H54 (cell line): ENCODE measurements around the gene TRIM40.

Source experiments
- DNase-seq: peaks from one replicate; pipeline ENCODE4 v3.0.0; 2011; ENCODE audit warnings: low spot score, mixed read lengths; ENCODE audit not compliant: insufficient read length
- FAIRE-seq: peaks from 3 replicates; lab custom pipeline; 2011; peaks lifted over from hg19 to GRCh38; lab: Jason Lieb, UNC
- POLR2A ChIP-seq: IDR thresholded peaks from 2 replicates; pipeline ENCODE4 v1.6.1; 2011; ENCODE audit warnings: low read depth, mild to moderate bottlenecking, low read length

Gene TRIM40

DNA sequence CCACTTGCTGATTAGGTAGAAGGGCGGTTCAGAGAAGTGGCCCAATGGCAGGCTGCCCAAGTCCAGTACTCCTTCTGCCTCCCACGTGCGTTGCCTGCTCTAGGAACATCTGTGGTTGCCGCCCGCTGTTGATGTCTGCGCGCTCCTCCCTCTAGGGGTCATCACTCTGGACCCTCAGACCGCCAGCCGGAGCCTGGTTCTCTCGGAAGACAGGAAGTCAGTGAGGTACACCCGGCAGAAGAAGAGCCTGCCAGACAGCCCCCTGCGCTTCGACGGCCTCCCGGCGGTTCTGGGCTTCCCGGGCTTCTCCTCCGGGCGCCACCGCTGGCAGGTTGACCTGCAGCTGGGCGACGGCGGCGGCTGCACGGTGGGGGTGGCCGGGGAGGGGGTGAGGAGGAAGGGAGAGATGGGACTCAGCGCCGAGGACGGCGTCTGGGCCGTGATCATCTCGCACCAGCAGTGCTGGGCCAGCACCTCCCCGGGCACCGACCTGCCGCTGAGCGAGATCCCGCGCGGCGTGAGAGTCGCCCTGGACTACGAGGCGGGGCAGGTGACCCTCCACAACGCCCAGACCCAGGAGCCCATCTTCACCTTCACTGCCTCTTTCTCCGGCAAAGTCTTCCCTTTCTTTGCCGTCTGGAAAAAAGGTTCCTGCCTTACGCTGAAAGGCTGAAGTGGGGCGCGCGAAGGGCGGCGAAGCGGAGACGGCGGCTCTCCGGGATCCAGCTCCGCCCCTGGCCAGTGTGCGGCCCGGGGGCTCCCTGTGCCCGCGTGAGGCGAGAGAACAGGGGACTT lies 35.9 kb downstream of the TRIM40 start:
- DNase-seq, result no peak
- TF ChIP-seq POLR2A, result no peak
- FAIRE-seq, result no peak

DNA sequence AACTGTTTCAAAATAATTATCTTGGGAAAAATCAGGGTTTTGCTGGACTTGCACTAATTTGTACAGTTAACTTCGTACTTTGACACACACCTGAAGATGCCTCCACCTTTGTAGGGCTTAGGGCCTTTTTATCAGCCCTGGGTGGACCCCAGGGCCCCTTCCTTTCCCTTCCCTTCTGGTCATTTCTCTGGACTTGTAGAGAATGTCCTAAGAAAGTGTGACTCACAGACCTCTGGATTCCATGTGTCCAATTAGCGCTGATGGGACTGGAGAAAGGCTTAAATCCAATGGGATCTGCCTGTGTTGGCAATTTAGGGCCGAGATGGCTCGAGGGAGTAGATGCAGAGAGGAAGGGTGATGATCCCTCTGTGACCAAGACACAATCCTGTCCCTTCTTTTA lies 36.7 kb downstream of the TRIM40 start:
- TF ChIP-seq POLR2A, result no peak
- FAIRE-seq, result no peak
- DNase-seq, result no peak

DNA sequence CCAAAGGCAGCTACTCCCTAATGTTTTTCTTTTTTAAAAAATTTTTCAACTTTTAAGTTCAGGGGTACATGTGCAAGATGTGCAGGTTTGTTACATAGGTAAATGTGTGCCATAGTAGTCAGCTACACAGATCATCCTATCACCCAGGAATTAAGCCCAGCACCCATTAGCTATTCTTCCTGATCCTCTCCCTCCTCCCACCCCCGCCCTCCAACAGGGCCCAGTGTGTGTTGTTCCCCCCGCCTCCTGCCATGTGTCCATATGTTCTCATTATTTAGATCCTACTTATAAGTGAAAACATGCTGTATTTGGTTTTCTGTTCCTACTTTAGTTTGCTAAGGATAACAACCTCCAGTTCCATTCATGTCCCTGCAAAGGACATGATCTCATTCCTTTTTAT lies 39.8 kb downstream of the TRIM40 start:
- no peak for DNase-seq
- no peak for TF ChIP-seq POLR2A
- no peak for FAIRE-seq

DNA sequence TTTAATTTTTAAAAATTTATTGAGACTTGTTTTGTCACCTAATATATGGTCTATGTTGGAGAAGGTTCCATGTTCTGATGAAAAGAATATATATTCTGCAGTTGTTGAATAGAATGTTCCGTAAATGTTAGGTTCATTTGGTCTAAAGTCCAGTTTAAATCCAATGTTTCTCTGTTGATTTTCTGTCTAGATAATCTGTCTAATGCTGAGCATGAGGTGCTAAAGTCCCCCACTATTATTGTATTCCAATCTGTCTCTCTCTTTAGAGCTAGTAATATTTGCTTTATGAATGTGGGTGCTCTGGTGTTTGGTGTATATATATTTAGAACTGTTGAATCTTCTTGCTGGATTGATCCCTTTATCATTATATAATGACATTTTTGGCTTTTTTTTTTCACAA lies 42.9 kb downstream of the TRIM40 start:
- no peak for TF ChIP-seq POLR2A
- DNase-seq (no peak), FAIRE-seq (no peak)

DNA sequence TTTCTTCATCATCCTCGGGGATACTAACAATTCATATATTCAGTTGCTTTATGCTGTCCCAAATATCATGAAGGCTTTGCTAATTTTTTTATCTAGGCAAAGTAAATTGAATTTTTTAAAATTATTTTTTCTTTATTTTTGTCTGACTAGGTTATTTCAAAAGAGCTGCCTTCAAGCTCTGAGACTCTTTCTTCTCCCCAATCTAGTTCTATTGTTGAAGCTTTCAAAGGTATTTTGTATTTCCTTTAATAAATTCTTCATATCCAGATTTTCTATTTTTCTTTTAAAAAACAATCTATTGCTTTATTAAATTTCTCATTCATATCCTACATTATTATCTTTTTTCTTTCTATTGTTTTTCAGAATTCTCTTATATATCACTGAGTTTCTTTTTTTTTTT lies 44.2 kb downstream of the TRIM40 start:
- no peak for DNase-seq
- TF ChIP-seq POLR2A, result no peak
- no peak for FAIRE-seq

DNA sequence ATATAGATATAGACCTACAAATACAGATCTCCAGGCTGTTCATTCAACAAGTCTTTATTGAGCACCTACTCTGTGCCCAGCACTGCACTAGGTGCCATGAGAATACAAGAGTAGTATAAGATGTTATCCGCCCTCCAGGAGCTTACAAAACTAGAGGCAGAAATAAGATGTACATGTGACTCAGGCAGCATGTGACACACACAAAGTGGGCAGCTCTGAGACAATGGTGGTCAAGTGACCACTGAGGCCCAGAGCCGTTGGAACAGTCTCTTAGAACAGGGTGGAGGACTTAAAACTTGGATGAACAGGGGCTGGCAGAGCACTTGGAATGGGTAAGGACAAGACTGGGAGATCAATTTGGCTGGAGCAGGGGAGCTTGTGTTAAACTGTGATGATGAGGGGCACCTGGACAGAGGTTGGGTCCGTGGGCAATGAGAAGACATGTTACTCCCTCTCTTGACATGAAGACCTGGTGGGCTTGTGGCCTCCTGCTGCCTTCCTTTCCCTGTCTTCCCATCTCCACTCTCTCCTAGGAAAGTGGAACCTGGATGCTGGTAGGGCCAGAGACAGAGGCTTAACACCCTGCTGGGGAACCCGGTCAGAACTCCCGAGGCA lies 48.6 kb downstream of the TRIM40 start:
- no peak for FAIRE-seq
- DNase-seq, result no peak
- no peak for TF ChIP-seq POLR2A

DNA sequence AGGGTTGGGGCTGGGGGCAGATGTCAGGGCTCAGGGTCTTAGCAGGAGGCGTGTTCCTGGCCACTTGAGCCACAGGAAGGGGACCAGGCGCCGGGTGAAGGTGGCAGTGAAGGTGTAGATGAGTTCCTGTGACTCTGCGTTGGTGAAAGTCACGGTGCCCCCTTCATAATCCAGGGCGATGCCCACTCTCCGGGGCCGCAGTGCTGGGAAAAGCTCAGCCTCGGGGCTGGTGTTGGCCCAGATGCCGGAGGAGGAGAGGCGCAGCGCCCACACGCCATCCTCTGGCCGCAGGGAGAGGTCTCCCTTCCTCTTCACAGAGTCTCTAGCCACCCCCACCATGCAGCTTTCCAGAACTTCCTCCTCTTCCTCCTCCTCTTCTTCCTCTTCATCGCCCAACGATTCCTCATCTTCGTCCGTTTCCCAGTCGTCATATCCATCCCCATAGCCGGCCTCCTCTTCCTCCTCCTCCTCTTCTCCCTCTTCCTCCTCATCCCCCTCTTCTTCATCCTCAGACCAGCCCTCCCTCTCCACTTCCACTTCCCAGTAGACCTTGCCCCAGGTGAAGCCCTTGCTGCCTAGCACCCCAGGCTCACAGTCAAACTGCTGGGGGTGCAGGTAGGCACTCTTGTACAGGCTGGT lies 50.0 kb downstream of the TRIM40 start:
- no peak for FAIRE-seq

DNA sequence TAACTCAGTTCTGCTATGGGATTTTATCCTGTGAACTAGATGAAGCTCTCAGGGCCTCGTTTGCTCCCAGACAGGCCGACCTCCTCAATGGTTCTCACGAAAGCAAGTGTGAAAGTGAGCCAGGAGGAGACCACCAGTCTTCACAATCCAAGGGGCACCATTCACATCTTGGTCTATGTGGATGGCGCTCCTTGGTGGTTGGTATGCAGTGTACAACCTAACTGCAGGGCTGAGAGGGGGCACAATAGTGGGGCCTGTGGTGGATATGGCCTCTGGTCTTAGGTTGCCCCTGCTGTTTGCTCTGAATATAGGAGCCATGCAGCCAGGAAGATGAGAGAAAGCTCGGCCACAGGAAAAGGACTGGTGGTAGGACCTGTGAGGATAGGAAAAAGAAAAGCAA lies 52.6 kb downstream of the TRIM40 start:
- no peak for TF ChIP-seq POLR2A
- FAIRE-seq, result no peak

More for the DNA sequence above, 50.0 kb downstream of the TRIM40 start:
- no peak for TF ChIP-seq POLR2A
- no peak for DNase-seq

DNA sequence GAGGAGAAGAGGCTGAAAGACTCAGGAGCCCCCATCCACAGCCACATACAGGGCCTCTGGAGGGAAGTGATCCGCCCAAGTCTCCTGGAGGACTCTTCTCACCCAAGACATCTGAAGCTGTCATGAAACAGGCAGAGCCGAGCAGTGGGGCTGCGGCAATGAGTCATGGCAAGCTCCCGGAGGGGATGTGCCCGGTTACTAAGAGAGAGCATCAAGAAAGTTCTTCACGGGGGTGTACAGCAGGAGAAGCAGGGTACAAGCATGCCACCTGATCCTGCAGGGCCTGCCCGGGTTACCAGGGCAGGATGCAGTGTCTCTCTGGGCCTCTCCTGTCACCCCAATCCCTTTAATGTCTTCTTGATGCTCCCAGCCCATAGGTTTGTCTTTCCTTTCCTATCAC lies 56.1 kb downstream of the TRIM40 start:
- TF ChIP-seq POLR2A, result no peak
- no peak for FAIRE-seq

More for the DNA sequence above, 52.6 kb downstream of the TRIM40 start:
- no peak for DNase-seq

DNA sequence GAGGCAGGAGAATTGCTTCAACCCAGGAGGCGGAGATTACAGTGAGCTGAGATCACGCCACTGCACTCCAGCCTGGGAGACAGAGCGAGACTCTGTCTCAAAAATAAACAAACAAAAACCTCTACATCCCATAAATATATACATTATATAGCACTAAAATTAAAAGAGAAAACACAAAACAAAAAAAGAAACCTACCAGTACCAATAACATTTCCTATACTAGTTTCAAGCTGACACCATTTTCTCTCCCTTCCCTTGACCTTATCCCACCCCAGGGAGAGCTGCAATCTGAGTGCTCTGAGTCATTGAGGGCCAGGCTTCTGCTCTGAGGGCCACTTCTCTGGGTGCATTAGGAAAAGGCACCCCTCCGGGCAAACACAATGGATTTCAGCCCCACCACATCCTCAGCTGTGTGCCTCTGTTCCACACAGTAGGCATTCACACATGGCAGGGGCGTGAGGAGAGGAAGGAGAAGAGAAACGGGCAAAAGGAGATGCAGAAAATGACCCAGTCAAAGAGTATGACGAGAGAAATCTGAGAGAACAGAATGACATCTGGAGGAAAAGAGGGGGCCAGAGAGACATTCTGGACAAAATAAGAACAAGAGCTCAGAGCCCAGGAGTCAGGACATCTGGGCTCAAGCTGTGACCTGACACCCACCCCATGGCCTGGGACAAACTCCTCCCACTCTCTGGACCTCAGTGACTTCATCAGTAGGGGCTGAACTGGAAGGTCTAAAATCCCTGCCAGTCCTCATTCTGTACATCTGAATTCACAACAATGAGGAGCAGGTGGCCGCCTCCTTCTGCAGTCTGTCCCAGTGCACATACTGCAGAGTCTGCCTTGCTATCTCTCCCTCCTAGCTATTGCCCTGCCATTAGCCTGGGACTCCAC lies 59.1 kb downstream of the TRIM40 start:
- no peak for DNase-seq
- FAIRE-seq, result no peak
- TF ChIP-seq POLR2A, result no peak

More for the DNA sequence above, 56.1 kb downstream of the TRIM40 start:
- DNase-seq, result no peak

DNA sequence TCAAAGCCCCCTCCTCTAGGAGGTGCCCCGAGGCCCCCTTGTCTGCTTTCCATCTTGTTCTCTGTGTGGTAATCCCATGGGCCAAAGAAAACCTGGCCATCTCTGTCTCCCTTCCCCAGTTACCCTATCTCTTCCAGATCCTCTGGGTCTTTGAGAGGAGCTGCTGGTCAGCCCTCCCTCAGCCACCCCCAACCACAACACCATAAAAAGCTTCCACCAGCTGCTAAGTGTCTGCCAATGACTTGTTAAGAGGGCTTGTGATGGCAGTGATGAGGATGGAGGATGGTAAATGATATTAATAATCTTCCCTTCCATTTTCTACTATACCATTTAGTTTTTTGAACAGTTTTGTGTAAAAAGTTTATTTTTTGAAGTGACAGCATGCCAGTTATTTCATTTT lies 60.0 kb downstream of the TRIM40 start:
- TF ChIP-seq POLR2A, result no peak
- DNase-seq, result no peak
- no peak for FAIRE-seq

DNA sequence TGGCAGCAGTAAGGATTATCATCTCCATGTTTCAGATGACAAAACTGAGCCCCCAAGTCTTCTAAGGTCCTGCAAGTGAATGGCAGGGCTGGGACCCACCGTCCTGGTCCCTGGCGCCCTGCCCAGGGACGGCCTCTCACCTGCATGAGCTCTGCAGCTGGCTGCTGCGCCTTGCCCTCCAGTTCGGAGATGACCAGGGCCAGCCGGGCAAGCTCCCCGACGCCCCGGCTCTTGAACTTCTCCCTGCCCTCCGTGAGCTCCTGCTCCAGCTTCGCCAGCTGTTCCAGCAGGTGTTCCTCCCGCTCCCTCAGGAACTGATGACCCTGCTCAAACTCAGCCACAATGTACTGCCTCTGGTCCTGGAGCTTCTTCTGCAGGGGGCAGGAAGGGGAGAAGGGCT lies 60.4 kb downstream of the TRIM40 start:
- DNase-seq (no peak), FAIRE-seq (no peak)
- no peak for TF ChIP-seq POLR2A
